Umbilical cord (tissue), 2 donors: ENCODE data around the gene NHERF2. TPM values are rescaled to one million over a fixed set of nuclear protein-coding genes. Genes with fewer than 3 reads are reported as not detected.

Source experiments
- DNase-seq: peaks from one replicate; pipeline ENCODE4 v3.0.0-alpha.2; 2015; ENCODE audit warnings: low spot score
- total RNA-seq: library from RNA; depleted of rRNA; stranded (reverse); fragments of >200 nt; gene quantifications from one replicate; pipeline ENCODE4 v1.2.3, GENCODE V29; 2014; ENCODE audit warnings: low replicate concordance; ENCODE audit not compliant: insufficient read depth

The NHERF2 gene
- total RNA-seq, 1 donor from 2014 or later: 30.3 TPM

DNA sequence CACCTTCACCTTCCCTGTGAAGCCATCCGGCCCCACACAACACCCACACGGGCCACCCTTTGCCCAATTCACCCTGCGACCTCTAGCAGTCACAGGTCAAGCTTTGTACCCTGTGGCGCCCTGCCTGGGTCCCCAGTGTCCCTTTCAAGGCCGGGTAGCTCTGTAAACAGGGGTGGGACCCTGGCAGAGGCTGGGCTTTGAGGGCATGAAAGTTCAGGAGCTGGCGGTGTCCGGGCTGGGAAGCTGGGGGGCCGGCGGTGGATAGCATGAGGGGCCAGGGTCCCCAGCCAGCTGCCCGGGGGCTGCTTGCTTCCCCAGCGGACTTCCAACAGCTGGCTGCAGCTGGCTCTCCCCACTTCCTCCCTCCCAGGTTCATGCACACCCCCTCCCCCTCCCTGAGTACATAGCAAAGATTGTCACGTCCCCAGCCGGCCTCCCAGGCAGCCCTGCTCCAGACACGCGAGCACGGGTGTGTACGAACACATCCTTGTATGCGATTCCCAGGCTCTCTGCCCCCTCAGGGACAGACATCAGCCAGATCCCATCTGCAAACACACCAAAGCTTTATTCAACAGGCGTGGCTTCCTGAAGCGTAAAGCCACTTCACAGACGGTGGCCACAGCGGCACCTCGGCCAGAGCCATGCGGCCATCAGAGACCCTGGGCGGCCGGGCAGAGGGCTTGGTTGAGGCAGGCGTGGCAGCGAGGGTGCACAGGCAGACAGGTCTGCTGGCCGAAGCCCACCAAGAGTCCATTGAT lies 12.8 kb downstream of the NHERF2 start:
- DNase-seq: peak; percentile 97

DNA sequence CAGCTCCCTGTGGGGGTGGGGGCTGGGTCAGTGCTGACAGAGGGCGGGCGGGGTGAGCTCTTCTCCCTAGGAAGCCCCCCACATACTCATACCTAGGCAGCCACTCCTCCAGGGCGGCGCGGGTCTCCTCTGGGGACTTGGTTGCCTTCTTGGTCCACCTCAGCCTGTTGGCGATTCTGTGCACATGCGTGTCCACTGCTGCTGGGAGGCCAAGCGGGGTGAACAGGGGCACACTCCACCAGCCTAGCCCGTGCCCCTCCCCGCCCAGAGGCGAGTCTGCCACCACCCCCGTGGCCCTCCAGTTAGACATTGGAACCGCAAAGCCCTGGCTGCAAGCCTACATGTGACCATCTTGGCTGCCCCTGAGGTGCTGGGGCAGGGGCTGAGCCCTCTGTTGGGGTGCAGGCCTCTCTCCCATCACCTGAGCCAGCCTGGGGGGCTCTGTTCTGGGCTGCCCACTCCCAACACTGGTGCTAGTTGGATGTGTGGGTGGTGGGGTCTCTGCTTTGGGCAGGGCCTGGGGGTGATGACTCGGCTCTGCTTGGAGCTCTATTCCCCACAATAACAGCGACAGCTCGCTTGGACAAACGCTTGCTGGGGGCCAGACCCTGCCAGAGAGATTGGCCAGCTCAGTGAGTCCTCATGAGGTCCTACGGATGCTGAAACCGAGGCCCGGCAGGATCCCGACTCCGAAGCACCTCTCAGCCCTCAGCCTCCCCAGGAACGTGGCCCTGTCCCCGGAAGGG lies 13.5 kb downstream of the NHERF2 start:
- no peak for DNase-seq

DNA sequence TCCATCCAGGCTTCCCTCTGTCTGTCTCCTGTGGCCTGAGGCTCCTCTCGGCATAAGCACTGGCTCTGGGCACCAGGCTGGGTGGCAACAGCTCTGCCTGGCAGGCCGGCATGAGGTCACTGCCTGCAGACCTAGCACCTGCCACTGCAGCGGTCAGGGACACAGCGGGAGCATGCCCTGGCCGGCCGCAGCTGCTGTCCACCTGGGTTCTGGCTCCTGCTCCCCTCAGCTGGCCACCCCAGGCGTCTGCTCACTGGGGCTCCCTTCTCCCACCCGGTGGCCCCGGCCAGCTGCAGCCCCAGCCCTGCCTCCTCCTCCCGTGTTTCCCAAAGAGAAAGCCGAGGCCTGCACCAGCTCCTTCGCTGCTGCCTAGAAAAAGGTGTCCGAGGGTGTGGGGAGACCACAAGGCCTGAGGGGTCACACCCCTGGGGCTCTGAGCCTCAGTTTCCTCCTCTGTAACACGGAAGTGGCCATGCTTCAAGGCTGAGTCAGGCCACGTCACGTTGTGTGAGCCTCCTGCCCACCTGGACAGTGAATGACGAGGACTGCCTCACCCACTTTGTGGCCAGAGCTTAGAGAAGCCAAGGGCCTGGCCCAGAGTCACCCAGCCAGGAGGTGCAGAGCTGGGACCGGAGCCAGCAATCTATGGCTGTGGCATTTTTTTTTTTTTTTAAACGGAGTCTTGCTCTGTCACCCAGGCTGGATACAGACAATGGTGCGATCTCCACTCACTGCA lies 14.3 kb downstream of the NHERF2 start:
- no peak for DNase-seq

DNA sequence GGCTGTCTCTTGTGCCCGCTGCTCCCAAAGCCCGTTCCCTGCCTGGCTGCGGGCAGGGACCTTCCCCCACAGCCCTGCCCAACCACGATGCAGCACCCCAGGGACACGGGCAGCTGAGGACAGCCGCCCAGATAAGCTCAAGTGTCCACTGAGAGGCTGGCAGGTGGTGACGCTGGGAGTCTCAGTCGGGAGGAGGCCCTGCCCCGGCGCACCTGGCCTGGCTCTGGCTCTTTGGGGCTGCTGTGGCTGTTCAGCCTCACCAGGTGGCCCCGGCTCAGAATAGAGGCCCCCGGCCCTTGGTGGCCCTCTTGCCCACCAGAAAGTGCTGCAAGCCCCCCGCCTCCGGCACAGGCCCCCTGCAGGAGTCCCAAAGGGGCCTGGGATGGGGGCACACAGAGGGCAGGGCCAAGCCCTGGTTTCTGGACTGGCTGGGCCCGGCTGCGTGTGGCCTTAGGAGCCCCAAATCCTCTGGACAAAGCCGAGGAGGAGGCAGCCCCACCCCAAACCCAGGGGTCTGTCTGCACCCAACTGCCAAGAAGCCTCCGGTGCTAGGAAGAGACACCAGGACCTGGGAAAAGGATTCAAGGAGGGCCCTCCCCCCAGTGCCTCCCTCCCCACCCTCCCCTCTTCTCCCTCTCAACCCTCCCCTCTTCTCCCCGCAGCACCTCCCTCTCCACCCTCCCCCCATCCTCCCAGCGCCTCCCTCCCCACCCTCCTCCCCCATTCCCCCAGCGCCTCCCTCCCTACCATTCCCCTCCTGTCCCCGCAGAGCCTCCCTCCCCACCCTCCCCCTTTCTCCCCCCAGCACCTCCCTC lies 15.7 kb downstream of the NHERF2 start:
- DNase-seq: peak; percentile 19

DNA sequence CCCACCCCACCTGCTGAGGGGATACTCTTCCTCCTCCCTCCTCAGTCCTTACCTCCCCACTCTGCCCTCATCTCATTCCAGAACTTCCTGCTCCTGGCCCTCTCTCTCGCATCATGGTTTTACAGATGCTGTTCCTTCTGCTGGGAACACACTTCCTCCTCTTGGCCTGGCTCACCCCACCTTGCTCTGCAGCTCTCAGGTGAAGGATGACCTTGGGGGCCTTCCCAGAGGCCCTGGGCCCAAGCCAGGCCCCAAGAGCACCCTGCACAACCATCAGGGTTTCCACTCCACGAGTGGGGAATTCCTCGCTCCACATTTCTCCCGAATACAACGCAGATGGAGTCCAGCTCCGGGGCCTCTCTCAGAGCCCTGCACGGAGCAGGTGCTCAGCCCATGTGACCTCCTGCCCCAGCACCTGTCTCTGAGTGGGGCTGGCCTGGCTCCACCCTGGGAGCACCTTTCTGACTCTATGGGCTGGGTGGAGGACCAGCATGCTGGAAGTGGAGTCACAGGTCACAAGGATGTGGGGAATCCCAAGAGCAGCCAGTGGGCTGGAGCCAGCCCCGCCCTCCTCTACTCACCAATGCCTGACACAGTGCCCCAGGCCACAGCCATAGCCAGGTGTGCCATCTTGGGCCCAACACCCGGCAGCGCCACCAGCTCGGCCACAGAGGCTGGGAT lies 16.4 kb downstream of the NHERF2 start:
- no peak for DNase-seq

DNA sequence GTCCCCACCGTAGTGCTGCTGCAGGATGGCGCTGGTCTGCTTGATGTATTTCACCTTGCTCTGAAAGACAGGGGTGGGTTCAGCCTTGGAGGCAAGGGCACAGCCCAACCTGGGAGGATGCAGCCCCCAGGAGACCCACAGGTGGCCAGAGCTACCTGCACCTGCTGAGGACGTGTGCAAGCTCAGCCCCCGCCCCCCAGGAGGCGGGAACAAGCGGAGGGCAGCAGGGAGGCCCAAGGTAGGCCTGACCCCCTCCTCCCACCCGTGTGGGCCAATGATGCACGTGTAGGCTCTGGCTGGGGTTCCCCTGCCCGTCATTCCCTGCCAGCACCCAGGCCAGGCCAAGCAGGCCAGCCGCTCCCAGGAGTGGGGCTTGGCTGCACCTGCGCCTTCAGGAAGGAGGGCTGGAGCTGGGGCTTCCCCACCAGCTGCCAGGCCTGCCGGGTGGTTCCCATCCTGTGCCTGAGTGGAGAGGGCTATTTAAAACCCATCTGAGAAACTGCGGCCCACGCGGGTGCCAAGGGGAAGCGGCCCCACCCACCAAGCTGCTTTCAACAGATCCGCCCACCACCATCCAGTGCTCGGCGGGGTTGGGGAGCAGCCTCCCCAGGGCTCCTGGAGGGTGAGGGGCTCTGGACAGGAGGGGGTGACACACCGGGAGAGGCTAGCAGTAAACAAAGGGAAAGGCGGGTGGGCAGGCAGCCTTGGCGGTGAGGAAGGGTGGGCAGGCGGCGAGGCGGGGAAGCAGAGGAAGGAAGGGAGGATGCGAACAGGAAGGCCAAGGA lies 17.2 kb downstream of the NHERF2 start:
- DNase-seq: peak; percentile 41

DNA sequence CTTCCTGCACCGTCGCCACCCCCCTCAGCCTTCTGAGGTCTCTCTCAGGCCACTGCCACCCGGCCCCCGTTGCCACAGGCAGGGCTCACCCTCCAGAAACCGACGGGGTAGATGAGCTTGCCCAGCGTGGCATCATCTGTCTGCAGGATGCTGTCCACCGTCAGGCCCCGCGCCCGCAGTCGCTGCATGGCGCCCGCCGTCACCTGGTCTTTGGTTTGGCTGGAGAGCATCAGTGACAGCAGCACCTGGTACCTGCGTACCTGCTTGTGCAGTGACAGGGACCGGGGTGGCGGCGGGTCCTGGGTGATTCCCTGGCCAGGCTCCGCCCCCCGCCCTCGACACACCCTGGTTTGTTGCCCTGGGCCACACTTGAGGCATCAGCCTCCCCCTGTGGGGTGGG lies 17.8 kb downstream of the NHERF2 start:
- DNase-seq: no peak

DNA sequence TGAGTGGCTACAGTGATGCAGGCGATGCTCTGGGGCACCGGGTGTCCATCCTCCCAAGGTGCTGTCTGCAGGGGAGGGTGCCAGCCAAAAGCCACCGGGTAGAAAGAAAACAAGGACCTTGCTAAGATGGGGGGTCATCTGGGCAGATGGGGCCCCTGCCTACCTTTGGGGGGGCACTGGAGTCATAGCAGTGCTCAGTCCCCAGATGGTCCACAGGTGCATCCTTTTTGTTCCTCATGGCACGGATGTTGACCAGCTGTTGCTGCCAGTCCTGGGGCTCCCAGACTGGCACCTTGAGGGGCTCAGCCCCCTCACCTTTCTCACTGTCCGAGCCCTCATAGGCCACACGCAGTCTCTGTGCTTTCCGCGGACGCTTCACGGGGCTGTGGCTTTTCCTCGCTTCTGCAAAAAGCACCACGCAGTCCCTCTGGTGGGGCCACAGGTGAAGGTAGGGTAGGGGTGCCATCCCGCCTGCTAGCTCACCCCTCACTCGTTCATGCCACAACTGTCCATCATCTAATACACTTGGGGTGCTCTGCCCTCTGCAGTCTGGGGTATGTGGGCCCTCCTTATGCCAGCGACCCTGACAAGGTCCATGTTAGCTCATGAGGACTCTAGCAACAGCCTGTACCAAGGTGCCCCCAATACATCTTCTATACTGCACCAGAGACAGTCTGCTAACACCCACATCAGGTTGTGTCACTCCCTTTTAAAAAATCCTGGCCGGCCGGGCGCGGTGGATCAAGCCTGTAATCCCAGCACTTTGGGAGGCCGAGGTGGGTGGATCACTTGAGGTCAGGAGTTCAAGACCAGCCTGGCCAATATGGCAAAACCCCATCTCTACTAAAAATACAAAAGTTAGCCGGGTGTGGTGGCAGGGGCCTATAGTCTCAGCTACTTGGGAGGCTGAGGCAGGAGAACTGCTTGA lies 19.5 kb downstream of the NHERF2 start:
- DNase-seq: no peak

DNA sequence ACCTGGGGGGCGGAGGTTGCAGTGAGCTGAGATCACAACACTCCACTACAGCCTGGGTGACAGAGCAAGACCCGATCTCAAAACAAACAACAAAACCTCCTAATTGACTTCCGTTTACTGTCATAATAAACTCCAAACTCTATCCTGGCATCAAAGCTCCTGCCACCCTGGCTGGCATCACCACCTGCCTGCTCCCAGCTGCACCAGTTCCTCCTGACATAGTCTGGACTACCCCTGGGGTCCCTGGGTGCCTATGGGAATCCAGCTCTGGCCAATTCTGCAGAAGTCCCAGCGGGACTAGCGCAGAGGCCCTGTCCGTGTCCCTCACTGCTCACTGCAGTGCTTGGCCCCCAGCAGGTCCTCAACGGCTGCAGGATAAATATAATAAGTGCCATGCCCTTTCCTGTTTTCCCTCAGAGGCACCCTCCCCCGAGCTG lies 20.2 kb downstream of the NHERF2 start:
- no peak for DNase-seq

DNA sequence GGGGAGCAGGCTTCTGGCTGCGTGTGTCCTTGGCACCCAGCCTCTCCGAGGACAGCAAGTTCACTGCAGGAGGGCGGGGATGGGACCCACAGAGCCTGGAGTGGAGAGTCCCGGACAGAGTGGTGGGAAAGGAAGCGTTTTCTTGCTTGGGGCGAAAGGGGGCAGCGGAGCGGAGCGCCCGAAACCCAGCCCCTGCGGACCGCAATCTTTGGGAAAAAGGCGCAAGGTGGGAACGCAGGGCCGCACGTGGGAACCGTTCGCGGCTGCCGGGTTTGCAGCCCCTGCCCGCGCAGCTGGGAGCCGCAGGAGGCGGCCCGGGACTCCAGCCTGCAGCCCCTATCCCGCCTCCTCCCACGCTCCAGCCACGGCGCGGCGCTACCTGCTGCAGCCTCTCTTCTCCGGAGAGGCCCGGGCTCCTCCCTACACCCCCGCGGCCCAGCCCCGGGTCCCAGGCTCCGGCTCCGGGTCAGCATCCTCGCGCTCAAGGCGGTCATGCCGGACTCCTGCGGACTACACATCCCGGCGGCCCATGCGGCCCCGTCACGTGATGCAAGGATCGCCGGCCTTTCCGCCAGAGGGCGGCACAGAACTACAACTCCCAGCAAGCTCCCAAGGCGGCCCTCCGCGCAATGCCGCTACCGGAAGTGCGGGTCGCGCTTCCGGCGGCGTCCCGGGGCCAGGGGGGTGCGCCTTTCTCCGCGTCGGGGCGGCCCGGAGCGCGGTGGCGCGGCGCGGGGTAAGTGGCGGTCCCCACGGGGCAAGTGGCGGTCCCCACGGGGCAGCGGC lies 20.8 kb downstream of the NHERF2 start, which contains the start of the genes NTHL1 and TSC2:
Gene NTHL1 (minus strand): TSS at position 505 of the 786 bp plus-strand sequence. CDS start 11 bp downstream, at position 494.
Gene TSC2 (plus strand): TSS at position 656 of the 786 bp plus-strand sequence. CDS start 631 bp downstream, outside the sequence.
- peak; percentile 98 for DNase-seq

DNA sequence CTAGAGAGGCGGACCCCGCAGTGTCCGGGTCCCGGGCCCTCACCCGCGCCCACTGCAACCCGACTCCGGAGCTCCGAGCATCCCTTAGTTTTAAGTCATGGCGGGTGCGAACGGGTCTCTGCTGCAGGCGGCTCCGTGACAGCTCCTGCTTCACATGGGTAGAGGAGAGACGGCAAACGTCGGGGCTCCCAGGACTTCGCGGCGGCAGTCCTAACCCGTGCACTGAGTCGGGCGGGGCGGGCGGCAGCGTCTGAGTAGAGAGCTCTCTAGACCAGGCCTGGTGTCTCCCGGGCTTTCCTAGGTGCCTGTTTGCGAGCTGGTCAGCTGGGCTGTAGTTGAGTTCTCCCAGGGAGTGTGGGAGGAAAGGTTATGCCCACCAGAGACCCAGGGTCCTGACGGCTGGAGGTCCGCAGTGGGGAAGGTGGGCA lies 21.4 kb downstream of the NHERF2 start:
- no peak for DNase-seq

DNA sequence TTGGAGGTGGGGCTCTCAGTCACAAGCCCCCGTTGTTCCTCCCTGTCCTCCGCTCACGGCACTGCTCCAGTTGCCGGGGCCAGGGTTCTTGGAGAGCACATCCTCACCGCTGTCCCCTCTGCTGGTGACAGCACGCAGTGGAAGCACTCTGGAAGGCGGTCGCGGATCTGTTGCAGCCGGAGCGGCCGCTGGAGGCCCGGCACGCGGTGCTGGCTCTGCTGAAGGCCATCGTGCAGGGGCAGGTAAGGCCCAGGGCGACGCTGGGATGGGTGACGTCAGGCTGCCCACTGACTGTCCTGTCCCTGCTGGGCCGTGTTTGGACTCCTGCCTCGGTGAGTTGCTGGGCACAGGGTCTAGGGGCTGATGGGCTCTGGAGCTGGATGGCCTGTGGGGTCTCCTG lies 26.5 kb downstream of the NHERF2 start:
- DNase-seq: no peak

DNA sequence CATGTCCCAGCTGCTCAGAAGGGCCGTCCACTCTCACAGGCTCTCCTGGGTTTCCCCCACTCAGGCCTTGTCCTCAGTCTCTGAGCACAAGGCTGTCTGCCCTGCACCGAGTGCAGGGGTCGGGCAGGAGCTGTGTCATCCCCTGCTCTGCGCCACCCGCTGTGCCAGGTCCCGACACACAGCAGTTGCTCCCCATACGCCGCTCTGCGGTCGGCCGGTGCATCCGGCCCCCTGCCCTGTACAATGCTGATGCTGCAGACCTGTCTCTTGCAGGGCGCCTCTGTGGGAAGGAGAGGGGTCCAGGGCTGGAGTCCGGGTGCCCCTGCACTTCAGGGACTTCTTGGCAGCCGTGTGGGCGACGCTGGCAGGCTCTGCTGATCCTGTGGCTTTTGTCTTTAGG lies 27.2 kb downstream of the NHERF2 start:
- no peak for DNase-seq

DNA sequence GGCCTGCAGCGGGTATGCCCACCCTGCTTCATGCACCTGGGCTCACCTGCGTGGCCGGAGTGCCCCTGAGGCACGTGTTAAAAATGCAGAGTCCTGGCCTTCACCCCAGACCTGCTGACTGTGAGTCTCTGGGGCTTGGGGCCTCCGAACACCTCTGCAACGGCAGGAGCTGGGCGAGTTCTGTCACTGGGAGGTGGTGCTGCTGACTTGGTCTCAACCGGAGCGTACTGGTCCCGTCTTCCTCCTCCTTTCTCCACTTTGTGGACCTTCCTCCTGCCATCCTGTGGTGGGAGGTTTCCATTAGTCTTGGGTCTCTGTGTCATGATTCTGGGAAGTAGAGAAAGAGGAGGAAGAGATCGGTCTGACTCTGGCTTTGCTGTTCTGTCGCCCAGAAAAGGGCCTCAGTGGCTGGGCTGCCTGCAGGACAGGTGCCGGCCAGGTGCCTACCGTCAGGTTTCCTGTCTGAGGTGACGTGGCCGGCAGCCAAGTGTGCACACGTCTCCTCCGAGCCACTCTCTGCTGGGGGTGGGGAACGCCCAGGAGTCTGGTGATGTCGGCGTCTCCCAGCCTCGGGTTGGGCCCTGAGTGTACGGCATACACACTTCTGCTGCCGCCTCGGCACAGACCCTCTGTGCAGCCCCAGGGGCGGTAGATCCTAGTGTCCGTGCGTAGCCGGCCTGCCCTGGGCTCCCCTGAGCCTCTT lies 28.0 kb downstream of the NHERF2 start:
- no peak for DNase-seq

DNA sequence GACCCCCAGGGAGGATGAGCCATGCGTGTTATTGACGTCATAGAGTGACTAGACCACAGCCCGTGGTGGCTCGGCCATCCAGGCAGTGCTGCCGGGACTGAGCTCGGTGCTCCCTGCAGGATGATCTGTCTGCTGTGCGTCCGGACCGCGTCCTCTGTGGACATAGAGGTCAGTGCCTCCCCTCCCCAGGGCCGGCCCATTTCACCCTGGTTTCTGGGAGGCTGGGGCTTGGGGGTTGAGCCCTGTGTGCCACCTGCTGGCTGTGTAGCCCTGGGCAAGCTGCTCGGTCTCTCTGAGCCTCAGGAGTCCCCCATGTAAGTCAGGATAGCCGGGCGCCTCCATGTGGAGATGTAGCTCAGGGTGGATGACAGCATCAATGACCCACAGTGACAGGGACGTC lies 29.4 kb downstream of the NHERF2 start:
- no peak for DNase-seq

DNA sequence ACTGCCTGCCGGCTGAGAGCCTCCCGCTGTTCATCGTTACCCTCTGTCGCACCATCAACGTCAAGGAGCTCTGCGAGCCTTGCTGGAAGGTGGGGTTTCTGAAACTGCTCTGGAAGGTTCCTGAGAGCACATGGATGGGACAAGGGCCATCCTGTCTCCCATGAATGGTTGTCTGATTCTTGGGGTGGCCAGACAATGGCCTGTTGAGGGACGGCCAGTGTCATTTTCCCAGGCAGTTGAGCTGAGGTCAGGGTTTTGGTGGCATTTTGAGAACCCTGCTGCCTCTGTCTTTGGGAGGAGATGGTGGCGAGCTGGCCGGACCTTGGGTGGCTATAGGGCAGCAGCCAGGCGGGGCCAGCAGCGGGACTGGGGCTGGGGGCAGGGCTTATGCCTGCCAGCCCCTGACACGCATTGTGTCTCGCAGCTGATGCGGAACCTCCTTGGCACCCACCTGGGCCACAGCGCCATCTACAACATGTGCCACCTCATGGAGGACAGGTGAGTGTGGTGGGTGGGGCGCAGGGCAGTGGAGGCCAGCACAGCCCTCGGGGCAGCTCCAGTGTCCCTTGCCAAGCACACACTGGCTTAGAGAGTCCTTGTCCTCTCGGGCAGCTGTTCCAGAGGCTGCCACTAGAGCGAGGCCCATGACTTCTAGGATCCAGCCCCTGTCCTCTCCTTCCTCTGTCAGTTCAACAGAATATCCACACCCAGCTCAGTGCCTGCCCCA lies 30.1 kb downstream of the NHERF2 start:
- DNase-seq: no peak

DNA sequence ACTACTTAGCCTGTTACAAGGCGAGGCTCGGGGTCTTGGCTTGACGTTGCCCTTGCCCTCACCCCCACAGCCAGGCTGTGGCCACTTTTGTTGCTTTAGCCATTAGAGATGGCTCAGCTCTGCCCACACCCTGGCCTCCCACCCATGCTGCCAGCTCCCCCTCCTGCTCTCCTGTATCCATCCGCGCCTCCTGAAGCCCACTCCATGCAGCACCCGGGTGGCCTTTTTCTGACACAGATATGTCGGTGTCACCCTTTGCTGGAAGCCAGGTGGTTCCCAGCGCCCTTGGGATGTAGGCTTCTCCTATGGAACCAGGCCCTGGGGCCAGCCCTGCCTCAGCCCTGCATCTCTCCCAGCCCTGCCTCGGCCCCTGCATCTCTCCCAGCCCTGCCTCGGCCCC lies 30.7 kb downstream of the NHERF2 start:
- no peak for DNase-seq
